ENCODE measurements around the gene ZNF618.

Gene ZNF618

GRCh38 chr9:114049441-114050225 lies 173.5 kb downstream of the ZNF618 start:
- no peak for DNase-seq

GRCh38 chr9:114050226-114050568 lies 174.1 kb downstream of the ZNF618 start:
- no peak for DNase-seq

GRCh38 chr9:114050646-114051045 lies 174.5 kb downstream of the ZNF618 start:
- no peak for DNase-seq

GRCh38 chr9:114051281-114051680 lies 175.2 kb downstream of the ZNF618 start:
- no peak for DNase-seq

- no peak for DNase-seq
Measured at GRCh38 chr9:114051706-114052105, 175.6 kb downstream of the ZNF618 start.

DNA sequence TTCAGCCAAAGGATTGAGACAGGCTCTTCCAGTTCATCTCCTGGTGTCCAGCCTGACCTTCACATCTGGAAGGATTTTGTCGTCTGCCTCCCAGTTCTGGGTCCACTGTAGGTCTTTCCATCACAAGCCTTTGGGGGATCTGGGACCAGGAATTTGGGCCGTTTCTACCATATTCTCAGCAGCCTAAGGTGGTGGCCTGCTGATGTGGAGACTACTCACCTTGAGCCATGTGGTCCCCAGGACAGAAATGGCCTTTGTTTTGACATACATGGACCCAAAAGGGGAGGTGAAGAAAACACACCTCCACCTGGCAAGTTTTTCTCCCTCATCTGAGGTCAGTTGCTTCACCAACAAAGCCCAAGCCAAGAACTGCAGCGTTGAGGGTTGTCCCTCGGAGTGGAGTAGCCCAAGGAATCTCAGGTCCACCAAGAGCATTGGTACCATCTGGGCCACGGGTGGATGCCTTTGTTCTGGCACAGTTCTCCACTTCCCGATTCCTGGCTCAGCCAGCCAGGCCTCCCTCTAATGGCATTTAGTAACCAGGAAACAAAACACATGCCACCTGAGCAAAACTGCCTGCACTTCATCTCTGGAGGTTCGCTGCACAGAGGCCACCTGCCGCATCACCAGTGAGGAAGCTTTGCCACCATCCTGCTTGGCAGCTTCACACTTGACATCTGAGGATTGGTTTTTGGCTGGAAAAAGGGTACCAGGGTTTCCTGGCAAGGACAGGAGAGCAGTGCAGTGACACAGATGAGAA lies 177.3 kb downstream of the ZNF618 start:
- no peak for DNase-seq

DNA sequence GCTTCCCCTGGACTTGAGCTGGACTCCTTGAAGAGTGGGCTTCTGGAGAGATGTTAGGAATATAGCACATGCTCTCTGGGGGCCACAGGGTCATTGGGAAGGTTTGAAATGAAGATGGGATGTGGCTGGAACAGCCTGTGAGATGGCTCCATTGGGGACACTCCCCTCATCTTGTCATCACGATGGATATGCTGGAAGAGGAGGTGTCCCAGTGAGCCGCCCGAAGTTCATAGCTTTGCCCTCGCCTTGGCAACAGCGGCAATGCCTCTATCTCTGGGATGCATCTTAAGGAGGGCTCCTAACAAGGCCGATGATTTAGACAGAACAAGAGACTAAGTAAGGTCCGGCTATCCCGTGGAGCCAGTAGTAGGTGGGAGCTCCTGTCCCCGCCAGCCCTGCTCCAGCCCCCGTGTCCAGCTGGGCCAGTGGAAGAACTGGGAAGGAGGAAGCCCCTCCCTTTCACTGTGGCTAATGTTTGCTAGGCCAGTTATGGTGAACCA lies 178.1 kb downstream of the ZNF618 start:
- no peak for DNase-seq

DNA sequence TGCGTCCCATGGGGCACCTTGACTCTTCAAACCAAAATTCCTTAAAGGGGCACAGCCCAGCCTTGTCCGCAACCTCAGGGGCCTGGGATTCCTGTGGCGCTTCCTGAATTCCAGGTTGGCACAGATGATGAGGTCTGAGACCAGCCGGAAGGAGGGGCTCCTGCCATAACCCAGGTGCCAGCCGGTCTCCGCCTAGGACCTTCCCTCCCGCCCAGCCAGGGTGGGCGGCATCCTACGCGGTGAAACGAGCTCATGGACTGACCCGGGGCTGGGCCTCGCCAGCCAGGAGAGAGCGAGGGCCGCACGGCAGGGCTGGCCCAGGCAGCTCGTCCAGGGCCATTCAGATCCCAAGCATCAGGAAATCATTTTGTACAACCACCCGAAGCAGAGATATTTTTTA lies 179.0 kb downstream of the ZNF618 start:
- no peak for DNase-seq

- DNase-seq: no peak
Measured at GRCh38 chr9:114055894-114056293, 179.8 kb downstream of the ZNF618 start.

DNA sequence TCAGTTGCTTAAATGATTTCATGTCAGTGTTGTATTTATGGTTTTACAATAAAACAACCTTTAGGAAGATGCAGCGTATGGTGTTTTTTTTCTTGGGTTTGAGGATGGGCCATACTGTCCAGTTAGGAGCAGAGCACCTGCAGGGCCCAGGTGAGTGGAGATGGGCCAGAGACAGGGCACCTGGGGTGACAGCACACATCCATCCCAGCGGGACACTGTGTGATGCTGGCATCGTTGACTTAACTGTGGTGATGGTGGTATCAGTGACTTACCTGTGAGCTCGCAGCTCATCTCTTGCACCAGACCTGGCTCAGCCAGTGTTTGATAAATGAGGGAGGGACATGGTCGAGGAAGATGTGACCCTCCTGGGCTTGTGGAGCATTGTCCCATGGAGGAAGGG lies 180.4 kb downstream of the ZNF618 start:
- DNase-seq: no peak

DNA sequence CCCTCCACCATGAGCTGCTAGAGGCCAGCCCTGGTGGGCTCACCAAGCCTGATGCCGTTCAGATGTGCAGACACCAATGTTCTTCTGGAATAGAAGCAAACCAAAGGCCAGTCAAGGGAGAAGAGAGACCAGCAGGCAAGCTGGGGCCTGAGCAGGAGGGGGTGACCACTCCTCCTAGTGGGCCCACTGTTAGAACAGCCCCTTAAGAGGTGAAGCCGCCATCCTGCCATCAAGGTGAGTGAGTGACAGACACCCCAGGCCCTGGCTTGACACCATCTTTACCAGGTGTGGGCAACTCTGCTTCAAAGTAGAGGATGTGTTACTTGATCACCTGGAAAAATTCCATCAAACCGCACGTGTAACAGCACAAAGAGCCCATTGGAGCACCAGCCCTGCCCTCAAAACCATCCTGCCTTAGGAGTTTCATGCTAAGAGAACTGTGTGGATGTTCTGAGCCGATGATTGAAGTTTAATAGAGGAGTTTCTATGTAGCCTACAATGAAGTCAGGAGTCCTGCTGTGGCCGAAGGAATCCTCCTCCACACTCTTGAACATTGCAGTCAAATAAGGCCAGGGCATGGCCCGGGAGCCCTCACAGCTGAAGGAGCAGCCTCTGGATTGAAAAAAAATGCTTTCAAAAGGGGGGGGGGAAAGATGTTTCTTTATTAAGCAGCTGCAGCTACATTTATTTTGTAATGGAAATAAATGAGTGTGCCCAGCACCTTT lies 181.2 kb downstream of the ZNF618 start:
- DNase-seq: no peak

GRCh38 chr9:114058688-114059046 lies 182.6 kb downstream of the ZNF618 start:
- DNase-seq: no peak

- DNase-seq: no peak
Measured at GRCh38 chr9:114059047-114059803, 183.1 kb downstream of the ZNF618 start.

DNA sequence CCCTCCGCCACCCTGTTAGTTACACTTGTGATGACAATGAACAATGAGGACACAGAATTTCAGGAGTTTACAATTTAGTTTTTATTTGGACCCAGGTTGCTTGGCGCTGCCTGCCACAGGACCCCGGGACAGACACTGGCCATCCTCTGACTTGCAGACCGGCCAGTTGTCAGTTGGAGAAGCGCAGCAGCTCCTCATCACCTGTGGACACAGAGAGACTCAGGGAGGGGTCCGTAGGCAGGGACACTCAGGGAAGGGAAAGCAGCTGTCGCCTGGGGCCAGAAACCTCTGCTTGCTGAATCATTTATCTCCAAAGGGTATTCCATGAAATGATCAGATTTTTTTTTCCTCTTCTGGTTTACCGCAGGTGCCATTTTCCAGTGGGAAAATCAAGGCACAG lies 184.0 kb downstream of the ZNF618 start:
- no peak for DNase-seq

GRCh38 chr9:114060711-114061110 lies 184.6 kb downstream of the ZNF618 start:
- no peak for DNase-seq

- no peak for DNase-seq
Measured at GRCh38 chr9:114061292-114061691, 185.2 kb downstream of the ZNF618 start.

DNA sequence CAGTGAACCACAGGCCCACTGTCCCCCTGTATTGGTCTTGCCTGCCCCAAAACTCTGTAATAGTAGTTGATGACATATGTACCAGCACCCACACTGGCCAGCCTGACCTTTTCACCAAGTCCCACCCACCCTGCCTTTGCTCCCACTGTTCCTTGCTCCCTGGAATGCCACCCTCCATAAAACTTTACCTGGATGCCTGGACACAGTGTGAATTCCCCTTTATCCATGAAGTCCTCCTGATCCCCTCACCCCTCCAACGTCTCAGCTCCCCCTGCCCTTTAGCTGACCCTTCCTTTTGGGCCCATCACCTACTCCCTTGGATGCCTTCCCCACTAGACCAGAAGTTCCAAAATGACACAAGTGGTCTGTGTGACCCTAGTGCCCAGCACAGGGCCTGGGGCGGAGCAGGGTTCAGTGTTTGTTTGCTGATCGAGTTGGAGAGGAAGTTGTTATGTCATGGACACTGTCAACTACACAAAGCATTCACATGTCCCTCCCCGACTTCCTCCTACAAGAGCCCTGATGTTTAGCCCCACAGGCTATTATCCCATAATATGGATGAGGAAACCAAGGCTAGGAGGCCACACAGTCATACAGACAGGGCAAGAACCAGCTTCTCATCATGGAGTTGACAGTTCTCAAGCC lies 185.8 kb downstream of the ZNF618 start:
- DNase-seq: no peak

GRCh38 chr9:114065304-114065703 lies 189.2 kb downstream of the ZNF618 start:
- DNase-seq: no peak

DNA sequence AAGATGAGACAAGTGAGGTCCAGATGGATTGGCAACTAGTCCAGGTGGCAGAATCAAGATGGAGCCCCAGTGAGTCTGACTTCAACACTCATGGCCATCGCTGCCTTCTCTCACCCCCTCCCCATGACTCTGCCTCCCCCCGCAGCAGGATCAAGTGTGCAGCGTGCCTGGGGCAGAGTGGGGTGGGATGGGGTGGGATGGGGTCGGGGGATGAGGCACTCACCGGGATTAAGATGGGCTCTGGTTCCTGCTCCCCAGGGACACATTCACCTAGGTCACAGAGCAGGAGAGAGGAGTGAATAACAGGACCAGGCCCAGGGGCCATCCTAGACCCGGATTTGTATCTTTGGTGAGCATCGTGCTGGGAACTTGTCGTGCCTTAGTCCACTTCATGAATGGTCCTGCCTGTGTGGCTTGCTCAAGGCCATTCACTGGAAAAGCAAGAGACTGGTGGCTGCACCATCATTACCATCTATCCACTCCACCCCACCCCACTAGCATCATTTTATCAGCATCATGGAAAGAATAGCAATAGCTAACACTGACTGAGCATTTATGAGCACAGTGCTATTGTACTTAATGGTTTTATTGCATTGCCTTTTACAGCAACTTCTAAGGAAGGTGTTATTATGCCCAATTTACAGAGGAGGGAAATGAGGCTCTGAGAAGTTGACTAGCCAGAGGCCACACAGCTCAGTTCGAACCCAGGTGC lies 193.5 kb downstream of the ZNF618 start:
- no peak for DNase-seq

DNA sequence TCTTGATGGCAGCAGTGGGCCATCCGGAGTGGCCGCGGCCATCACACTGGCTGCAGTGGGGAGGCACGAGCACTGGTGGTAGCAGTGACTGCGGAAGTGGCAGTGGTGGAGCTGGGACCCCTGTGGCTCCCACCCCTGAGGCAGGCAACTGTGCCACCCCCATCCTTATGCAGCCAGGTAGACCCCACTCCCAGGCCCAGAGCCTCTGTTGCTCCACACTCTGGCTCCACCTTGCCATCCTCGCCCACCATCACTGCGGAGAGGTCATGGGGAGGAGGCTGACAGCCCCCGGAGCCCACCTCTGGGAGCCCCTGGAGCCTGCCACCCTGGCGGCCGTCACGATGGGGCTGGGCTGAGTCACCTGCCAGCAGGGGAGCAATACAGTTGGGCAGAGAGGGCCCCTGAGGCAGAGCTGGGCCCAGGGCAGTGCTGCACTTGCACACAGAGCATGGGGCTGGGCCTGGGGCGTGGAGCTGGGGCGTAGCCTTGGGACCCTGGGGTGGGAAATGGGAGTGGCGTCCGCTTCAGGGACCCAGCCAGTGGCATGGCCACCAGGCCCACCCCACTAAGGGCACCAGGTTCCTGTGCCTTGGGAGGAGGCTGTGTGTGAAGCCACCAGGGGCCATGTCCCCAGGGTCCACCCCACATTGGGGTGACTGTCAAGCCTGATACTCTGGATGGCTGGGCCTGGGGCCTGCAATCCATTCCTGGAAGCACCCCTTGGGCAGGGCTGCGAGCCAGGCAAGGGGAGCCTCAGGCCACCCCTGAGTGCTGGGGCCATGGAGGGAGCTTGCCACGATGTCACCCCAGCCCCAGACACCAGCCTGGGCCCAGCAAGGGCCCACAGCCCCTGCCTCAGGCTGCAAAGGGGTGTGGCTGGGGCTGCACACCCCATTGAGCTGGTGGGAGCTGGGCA lies 194.3 kb downstream of the ZNF618 start:
- DNase-seq: no peak
